DOHH2 (cell line): Measurements from ENCODE around the gene ZNHIT6.

Experiments used
- H3F3A ChIP-seq: fragments of 200-600 bp; sonication (generic), shearing (Covaris generic); 2 replicates; pipeline ENCODE4 v1.6.0; 2016; ENCODE audit warnings: antibody characterized with exemption, mild to moderate bottlenecking; ENCODE audit not compliant: control insufficient read depth, insufficient read depth
- H3K27ac ChIP-seq: fragments of 200-600 bp; sonication (generic); 2 replicates; pipeline ENCODE4 v1.5.1; 2014; ENCODE audit warnings: low read depth, mild to moderate bottlenecking, low read length, moderate library complexity
- H3K27me3 ChIP-seq: fragments of 200-600 bp; sonication (generic); 2 replicates; pipeline ENCODE4 v1.6.1; 2014; ENCODE audit warnings: mild to moderate bottlenecking, low read length, mixed read lengths; ENCODE audit not compliant: control insufficient read depth
- H3K36me3 ChIP-seq: fragments of 200-600 bp; sonication (generic); 2 replicates; pipeline ENCODE4 v1.6.1; 2014; ENCODE audit warnings: mild to moderate bottlenecking, low read length, moderate library complexity, mixed read lengths; ENCODE audit not compliant: control insufficient read depth
- H3K4me1 ChIP-seq: fragments of 200-600 bp; sonication (generic); 2 replicates; pipeline ENCODE4 v1.6.1; 2014; ENCODE audit warnings: mild to moderate bottlenecking, low read length, mixed read lengths; ENCODE audit not compliant: control insufficient read depth
- H3K4me2 ChIP-seq: fragments of 200-600 bp; sonication (generic); 2 replicates; pipeline ENCODE4 v1.6.0; 2014; ENCODE audit warnings: mild to moderate bottlenecking, low read length, moderate library complexity
- H3K4me3 ChIP-seq: fragments of 200-600 bp; sonication (generic); 2 replicates; pipeline ENCODE4 v1.5.1; 2014; ENCODE audit warnings: mild to moderate bottlenecking, low read length, mixed read lengths
- H3K79me2 ChIP-seq: fragments of 200-600 bp; sonication (generic); 2 replicates; pipeline ENCODE4 v1.6.1; 2014; ENCODE audit warnings: mild to moderate bottlenecking, low read length, mixed read lengths; ENCODE audit not compliant: control insufficient read depth
- H3K9me2 ChIP-seq: fragments of 200-600 bp; sonication (generic); replicated peaks from 2 replicates; pipeline ENCODE4 v1.6.1; 2014; ENCODE audit warnings: mild to moderate bottlenecking, low read length, mixed read lengths; ENCODE audit not compliant: control insufficient read depth
- H3K9me3 ChIP-seq: fragments of 200-600 bp; sonication (generic); 2 replicates; pipeline ENCODE4 v1.6.1; 2014; ENCODE audit warnings: antibody characterized with exemption, low read length, mixed read lengths; ENCODE audit not compliant: control insufficient read depth, insufficient read depth
- H4K20me1 ChIP-seq: fragments of 200-600 bp; sonication (generic); 2 replicates; pipeline ENCODE4 v1.6.0; 2014; ENCODE audit warnings: low read depth, mild to moderate bottlenecking, antibody characterized with exemption, low read length, moderate library complexity; ENCODE audit not compliant: control insufficient read depth, insufficient read depth
- CTCF ChIP-seq: fragments of 200-600 bp; sonication (generic); IDR thresholded peaks from one replicate; pipeline ENCODE4 v1.5.1; 2014; ENCODE audit warnings: antibody characterized with exemption, mild to moderate bottlenecking, low read depth, low read length; ENCODE audit not compliant: poor library complexity, severe bottlenecking
- EZH2phosphoT487 ChIP-seq: fragments of 200-600 bp; sonication (generic); IDR thresholded peaks from 2 replicates; pipeline ENCODE4 v1.6.1; 2017; ENCODE audit warnings: borderline replicate concordance, mild to moderate bottlenecking, antibody characterized with exemption, low read length, moderate library complexity, mixed read lengths

ZNHIT6 gene

DNA sequence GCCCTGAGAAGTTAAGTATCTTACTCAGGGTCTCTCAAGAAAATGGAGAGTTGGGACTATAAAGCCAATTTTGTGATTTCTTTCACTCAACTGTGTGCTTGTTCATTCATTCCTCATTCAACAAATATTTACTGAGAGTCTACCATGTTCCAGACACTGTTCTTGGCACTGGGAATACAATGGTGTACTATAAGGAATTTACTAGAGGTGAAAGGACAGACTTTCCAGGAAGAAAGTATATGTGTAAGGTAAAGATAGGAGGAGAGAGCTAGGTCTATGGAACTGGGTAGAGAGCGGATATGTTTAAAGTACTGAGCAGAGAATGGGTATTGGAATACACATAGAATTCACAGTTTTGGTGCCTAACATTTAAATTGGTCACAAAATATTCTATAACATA, 42.3 kb downstream of the ZNHIT6 start:
- Histone ChIP-seq H3K27ac (no peak overlapping the region), H3K9me3 (no peaks in the 10 kb centered on the region), H3F3A (no peaks in the 10 kb centered on the region), H3K4me2 (no peak overlapping the region), H3K9me2 (no peaks in the 10 kb centered on the region), H3K27me3 (no peaks in the 10 kb centered on the region), H3K4me1 (no peaks in the 10 kb centered on the region; the same call in 1 of the 2 replicates), H4K20me1 (no peaks in the 10 kb centered on the region), H3K79me2 (no peaks in the 10 kb centered on the region), H3K36me3 (peaks cover 68% of the 10 kb centered on the region), H3K4me3 (no peak overlapping the region)
- TF ChIP-seq CTCF (no peak), EZH2phosphoT487 (no peak)

GRCh38 chr1:85663382-85663781, 44.9 kb downstream of the ZNHIT6 start:
- Histone ChIP-seq H3K79me2 (no peaks in the 10 kb centered on the region), H3K4me3 (no peak overlapping the region), H3K36me3 (peaks cover 53% of the 10 kb centered on the region), H3K9me3 (no peaks in the 10 kb centered on the region), H4K20me1 (no peaks in the 10 kb centered on the region), H3K27ac (no peak overlapping the region), H3K4me2 (no peak overlapping the region), H3K9me2 (no peaks in the 10 kb centered on the region), H3F3A (no peaks in the 10 kb centered on the region), H3K27me3 (no peaks in the 10 kb centered on the region), H3K4me1 (no peaks in the 10 kb centered on the region; the same call in 1 of the 2 replicates)
- TF ChIP-seq EZH2phosphoT487 (no peak), CTCF (no peak)

DNA sequence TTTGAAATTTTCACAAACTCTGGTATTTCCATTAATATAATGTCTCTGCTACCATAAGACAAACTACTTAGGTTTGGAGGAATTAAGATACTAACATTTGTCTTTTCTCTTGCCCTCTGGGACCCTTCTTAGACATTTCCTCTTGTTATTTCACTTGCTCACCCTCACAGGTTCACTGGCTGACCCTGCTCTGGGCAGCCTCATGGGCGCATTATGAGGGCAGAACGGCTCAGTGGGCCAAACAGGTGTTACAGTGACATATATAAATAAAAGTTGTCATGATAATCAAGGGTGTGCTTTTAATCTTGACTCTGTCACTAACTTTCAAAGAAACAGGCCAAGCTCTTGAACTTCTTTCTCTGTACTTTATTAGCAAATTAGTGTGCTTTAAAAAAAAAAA, 46.5 kb downstream of the ZNHIT6 start:
- TF ChIP-seq CTCF, result no peak
- TF ChIP-seq EZH2phosphoT487, result no peak
- no peaks in the 10 kb centered on the region for H4K20me1 ChIP-seq
- peaks cover 50% of the 10 kb centered on the region for H3K36me3 ChIP-seq
- H3K79me2 ChIP-seq, result no peaks in the 10 kb centered on the region
- no peaks in the 10 kb centered on the region for H3K9me2 ChIP-seq
- H3K9me3 ChIP-seq, result no peaks in the 10 kb centered on the region
- no peak overlapping the region for H3K4me3 ChIP-seq
- H3K4me1 ChIP-seq, result no peaks in the 10 kb centered on the region; the same call in 1 of the 2 replicates
- H3K27me3 ChIP-seq, result no peaks in the 10 kb centered on the region
- H3F3A ChIP-seq, result no peaks in the 10 kb centered on the region
- no peak overlapping the region for H3K4me2 ChIP-seq
- no peak overlapping the region for H3K27ac ChIP-seq
